ENCODE results near the gene COLEC12. TPM values are rescaled to one million over a fixed set of nuclear protein-coding genes. Genes with fewer than 3 reads are reported as not detected.

Gene COLEC12
- polyA plus RNA-seq, 1 donor (not counting 4 experiments of a cell fraction or from before 2014, with no cell fraction given), result not detected

GRCh38 chr18:398935-399630 is 101.4 kb downstream of the COLEC12 start:
- no peak overlapping the region for H3K4me2 ChIP-seq (ENCODE audit: control insufficient read depth, extremely low read depth, insufficient read depth, low read depth, low read length)
- no peak overlapping the region for H3K4me3 ChIP-seq (ENCODE audit: control insufficient read depth in 2 of 3, extremely low read depth in 1 of 3, insufficient read depth in 2 of 3, low read depth in 1 of 3, low read length in 3 of 3)
- H3K36me3 ChIP-seq (ENCODE audit: control insufficient read depth in 2 of 2, extremely low read depth in 1 of 2, insufficient read depth in 2 of 2, low read length in 2 of 2), result no peaks in the 10 kb centered on the region
- dilution Hi-C loops (cut with MboI; ENCODE audit: extremely low pct_ligation_motif_present, low sequenced_read_pairs), result no loop called here
- no peak overlapping the region for H3K27ac ChIP-seq (ENCODE audit: control insufficient read depth, insufficient read depth, low read length)
- no peaks in the 10 kb centered on the region for H3K79me2 ChIP-seq (ENCODE audit: control insufficient read depth, insufficient read depth, low read length)
- H2AFZ ChIP-seq (ENCODE audit: control insufficient read depth, low read length), result peak overlapping the region; percentile 8
- no peaks in the 10 kb centered on the region for H3K9me3 ChIP-seq (ENCODE audit: control insufficient read depth, low read depth, low read length)
- no peak overlapping the region for H3K9ac ChIP-seq (ENCODE audit: control insufficient read depth, extremely low read depth, insufficient read depth, low read length)
- no peaks in the 10 kb centered on the region for H3K9me1 ChIP-seq (ENCODE audit: control insufficient read depth, extremely low read depth, insufficient read depth, low read length)
- DNase-seq (ENCODE audit: low read depth, low spot score) (no peak), FAIRE-seq (no peak)
- TF ChIP-seq CTCF (optimal IDR thresholded peaks at IDR 0.05 in 1 of 3, IDR thresholded peaks at IDR 0.05 in 1 of 3, conservative IDR thresholded peaks at IDR 0.05 in 1 of 3; ENCODE audit: extremely low read depth in 1 of 3, insufficient read depth in 2 of 3, low read length in 3 of 3), result no peak
- no peak for TF ChIP-seq EZH2 (IDR thresholded peaks at IDR 0.05; ENCODE audit: low read length)
- H4K20me1 ChIP-seq (ENCODE audit: control insufficient read depth, extremely low read depth, insufficient read depth, low read length), result no peaks in the 10 kb centered on the region
- no peaks in the 10 kb centered on the region for H3K27me3 ChIP-seq (ENCODE audit: control insufficient read depth, extremely low read depth, insufficient read depth, low read length)
- peaks cover 11% of the 10 kb centered on the region for H3K4me1 ChIP-seq (ENCODE audit: control insufficient read depth, extremely low read depth, insufficient read depth, low read length)

DNA sequence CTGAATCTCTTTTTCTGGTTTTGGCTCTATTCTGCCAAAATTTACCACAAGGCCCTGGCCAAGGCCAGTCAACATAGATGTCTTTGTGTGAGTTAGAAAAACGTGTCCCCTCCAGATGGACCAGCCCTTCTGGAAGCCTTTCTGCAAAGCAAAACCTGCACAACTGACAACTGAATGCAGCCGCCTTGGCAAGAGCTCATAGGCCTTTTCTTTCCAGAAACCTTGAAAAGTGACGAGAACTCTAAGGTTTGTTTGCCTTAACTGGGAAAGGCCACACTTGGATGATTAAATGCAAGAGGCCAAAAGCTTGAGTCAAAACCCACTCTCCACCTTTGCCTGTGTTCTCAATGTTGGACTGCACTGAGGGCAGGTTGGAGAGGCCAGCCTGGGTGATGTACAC is 103.9 kb downstream of the COLEC12 start:
- Histone ChIP-seq H3K9me3 (ENCODE audit: control insufficient read depth, low read depth, low read length) (no peaks in the 10 kb centered on the region), H3K36me3 (ENCODE audit: control insufficient read depth in 2 of 2, extremely low read depth in 1 of 2, insufficient read depth in 2 of 2, low read length in 2 of 2) (no peaks in the 10 kb centered on the region), H3K4me1 (ENCODE audit: control insufficient read depth, extremely low read depth, insufficient read depth, low read length) (peaks cover 11% of the 10 kb centered on the region), H3K27ac (ENCODE audit: control insufficient read depth, insufficient read depth, low read length) (no peak overlapping the region), H4K20me1 (ENCODE audit: control insufficient read depth, extremely low read depth, insufficient read depth, low read length) (no peaks in the 10 kb centered on the region), H3K4me3 (ENCODE audit: control insufficient read depth in 2 of 3, extremely low read depth in 1 of 3, insufficient read depth in 2 of 3, low read depth in 1 of 3, low read length in 3 of 3) (no peak overlapping the region), H3K27me3 (ENCODE audit: control insufficient read depth, extremely low read depth, insufficient read depth, low read length) (no peaks in the 10 kb centered on the region), H2AFZ (ENCODE audit: control insufficient read depth, low read length) (no peak overlapping the region), H3K79me2 (ENCODE audit: control insufficient read depth, insufficient read depth, low read length) (no peaks in the 10 kb centered on the region), H3K9me1 (ENCODE audit: control insufficient read depth, extremely low read depth, insufficient read depth, low read length) (no peaks in the 10 kb centered on the region), H3K9ac (ENCODE audit: control insufficient read depth, extremely low read depth, insufficient read depth, low read length) (no peak overlapping the region), H3K4me2 (ENCODE audit: control insufficient read depth, extremely low read depth, insufficient read depth, low read depth, low read length) (no peak overlapping the region)
- dilution Hi-C loops (cut with MboI; ENCODE audit: extremely low pct_ligation_motif_present, low sequenced_read_pairs), result no loop called here
- DNase-seq (ENCODE audit: low read depth, low spot score), result no peak
- FAIRE-seq, result no peak
- TF ChIP-seq EZH2 (IDR thresholded peaks at IDR 0.05; ENCODE audit: low read length) (no peak), CTCF (optimal IDR thresholded peaks at IDR 0.05 in 1 of 3, IDR thresholded peaks at IDR 0.05 in 1 of 3, conservative IDR thresholded peaks at IDR 0.05 in 1 of 3; ENCODE audit: extremely low read depth in 1 of 3, insufficient read depth in 2 of 3, low read length in 3 of 3) (no peak)

All from keratinocyte (primary cell).